MV-4-11 (cell line): ENCODE measurements around the gene LAMC3.
"Not testable (repeated sequence)": the region's sequence is repeated elsewhere in the genome, so short reads cannot be mapped to it uniquely, and the experiment has no call there.

Experiments used
- DNase-seq: peaks from one replicate; lab custom pipeline; 2025; lab: John Stamatoyannopoulos, UW

LAMC3 gene

GRCh38 chr9:130991778-130992681, 16.9 kb upstream of the LAMC3 start:
- DNase-seq = no peak

GRCh38 chr9:130992682-130993032, 16.3 kb upstream of the LAMC3 start:
- DNase-seq = no peak

- no peak for DNase-seq
Measured at GRCh38 chr9:130993303-130994030, 15.5 kb upstream of the LAMC3 start.

GRCh38 chr9:130994135-130995085, 14.6 kb upstream of the LAMC3 start:
- DNase-seq = peak; percentile 10

- DNase-seq = peak; percentile 95
Measured at GRCh38 chr9:130995086-130996011, 13.6 kb upstream of the LAMC3 start.

GRCh38 chr9:130996205-130996604, 12.8 kb upstream of the LAMC3 start:
- no peak for DNase-seq

GRCh38 chr9:130996676-130997394, 12.1 kb upstream of the LAMC3 start:
- DNase-seq = no peak

- no peak for DNase-seq
Measured at GRCh38 chr9:130997395-130997684, 11.6 kb upstream of the LAMC3 start.

GRCh38 chr9:130997925-130998596, 10.9 kb upstream of the LAMC3 start:
- peak; percentile 53 for DNase-seq

- no peak for DNase-seq
Measured at GRCh38 chr9:130998597-130999244, 10.3 kb upstream of the LAMC3 start.

GRCh38 chr9:130999245-130999623, 9.7 kb upstream of the LAMC3 start:
- no peak for DNase-seq

- DNase-seq = not testable (repeated sequence)
Measured at GRCh38 chr9:131000526-131000925, 8.4 kb upstream of the LAMC3 start.

- DNase-seq = no peak
Measured at GRCh38 chr9:131001021-131001420, 8.0 kb upstream of the LAMC3 start.

- DNase-seq = no peak
Measured at GRCh38 chr9:131001990-131002389, 7.0 kb upstream of the LAMC3 start.

GRCh38 chr9:131006601-131007000, 2.4 kb upstream of the LAMC3 start:
- DNase-seq = no peak

- no peak for DNase-seq
Measured at GRCh38 chr9:131008086-131008485, 888 bp upstream of the LAMC3 start.

- no peak for DNase-seq
Measured at GRCh38 chr9:131008563-131008908, 438 bp upstream of the LAMC3 start.

GRCh38 chr9:131010482-131011273, 1.7 kb downstream of the LAMC3 start:
- DNase-seq = no peak
